Dermis microvascular lymphatic vessel endothelial cell (primary cell): Measurements from ENCODE around the gene VSIR. TPM values are rescaled to one million over a fixed set of nuclear protein-coding genes. Genes with fewer than 3 reads are reported as not detected.
A peak's percentile ranks its signal among the peaks of the same experiment; 100 is the strongest.

Source experiments
- DNase-seq, 2 donors: peaks; one replicate each; pipeline versions ENCODE4 v3.0.0 to v3.0.0-alpha.2; 2010; ENCODE audit warnings: low read depth in 2 of 2
- total RNA-seq: library from RNA; depleted of rRNA; stranded (reverse); fragments of >200 nt; gene quantifications from 2 replicates; pipeline ENCODE4 v1.2.1, GENCODE V29; 2014

The VSIR gene
- 12.2 and 14.2 TPM in 2 replicates for total RNA-seq

GRCh38 chr10:71773221-71773971 is at the start of gene VSIR:
Gene VSIR, minus strand, starts transcription at chr10:71773520. Its CDS starts 81 bp downstream, at chr10:71773439.
- DNase-seq, result peak; percentile 56 to 80

DNA sequence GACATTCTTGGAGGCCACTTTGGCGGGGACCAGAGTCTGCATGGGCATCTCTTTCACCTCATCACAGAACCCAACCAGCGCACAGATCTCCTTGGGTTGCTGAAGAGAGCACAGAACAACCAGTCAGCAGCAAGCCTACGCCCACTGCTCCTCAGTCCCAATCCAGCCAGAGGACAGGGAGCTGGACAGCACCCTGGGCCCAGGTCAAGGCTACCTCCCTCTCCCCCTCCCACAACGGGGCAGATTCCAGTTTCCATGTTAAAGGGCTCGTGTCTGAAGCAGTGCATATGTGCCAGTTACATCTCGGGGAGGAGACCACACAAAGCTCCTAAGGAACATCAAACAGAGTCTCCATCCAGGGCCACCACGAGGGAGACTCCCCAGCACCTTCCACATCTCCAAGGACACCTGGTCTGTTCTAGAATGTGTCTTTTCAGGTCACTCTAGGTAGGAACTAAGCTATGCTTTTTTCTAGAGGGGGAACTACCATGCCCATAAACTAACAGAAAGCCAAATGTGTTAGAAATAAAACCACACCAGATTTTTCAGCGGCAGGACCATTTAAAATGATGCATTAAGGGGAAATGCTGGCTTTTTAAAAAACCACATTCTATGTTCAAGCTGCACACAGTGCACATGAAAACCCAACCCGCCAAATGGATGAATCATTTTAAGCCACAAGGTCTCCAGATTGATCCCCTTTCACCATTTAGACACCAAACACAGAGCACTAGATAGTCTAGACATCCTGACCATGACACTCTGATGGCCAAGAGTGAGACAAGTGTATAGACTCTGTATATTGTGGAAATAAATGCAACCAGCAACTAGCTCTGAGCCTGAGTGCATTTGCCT is 48.8 kb upstream of the VSIR start:
- DNase-seq, result no peak

DNA sequence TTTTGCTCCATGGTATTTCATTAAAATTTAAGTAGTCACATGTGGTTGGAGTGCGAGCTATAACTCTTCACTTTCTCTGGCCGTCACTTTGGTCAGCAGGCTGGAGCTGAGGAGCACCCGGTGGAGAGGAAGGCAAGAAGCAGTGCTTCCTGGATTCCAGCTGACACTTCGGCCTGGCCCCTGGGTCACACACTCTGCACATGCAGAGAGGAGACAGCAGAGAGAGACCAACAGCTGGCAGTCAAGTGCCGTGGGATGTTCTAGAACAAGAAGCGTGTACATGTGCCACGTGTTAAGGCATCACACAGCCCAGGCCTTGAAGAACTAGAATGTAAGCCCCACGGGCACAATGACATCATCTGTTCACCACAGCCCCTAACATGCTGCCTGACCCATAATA is 47.6 kb upstream of the VSIR start:
- DNase-seq, result no peak

DNA sequence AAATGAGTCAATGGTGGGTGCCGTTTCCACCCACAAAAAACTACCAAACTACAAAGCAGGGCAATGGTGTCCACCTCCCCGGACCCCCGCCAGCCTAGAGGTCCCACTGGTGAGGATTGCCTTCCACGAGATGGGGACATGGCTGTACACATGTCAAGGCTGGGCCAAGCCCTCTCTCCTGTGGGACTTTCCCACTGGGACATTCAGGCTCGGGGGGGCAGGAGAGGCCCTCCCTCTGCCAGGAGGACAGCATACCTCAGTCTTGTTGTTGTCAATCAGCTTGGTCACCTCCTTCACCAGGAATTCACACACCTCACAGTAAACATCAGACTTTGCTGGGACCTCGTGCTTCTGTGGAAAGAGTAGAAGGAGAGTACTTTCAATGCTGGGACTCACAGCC is 46.7 kb upstream of the VSIR start:
- no peak for DNase-seq

GRCh38 chr10:71819441-71819861 is 46.1 kb upstream of the VSIR start:
- no peak for DNase-seq

DNA sequence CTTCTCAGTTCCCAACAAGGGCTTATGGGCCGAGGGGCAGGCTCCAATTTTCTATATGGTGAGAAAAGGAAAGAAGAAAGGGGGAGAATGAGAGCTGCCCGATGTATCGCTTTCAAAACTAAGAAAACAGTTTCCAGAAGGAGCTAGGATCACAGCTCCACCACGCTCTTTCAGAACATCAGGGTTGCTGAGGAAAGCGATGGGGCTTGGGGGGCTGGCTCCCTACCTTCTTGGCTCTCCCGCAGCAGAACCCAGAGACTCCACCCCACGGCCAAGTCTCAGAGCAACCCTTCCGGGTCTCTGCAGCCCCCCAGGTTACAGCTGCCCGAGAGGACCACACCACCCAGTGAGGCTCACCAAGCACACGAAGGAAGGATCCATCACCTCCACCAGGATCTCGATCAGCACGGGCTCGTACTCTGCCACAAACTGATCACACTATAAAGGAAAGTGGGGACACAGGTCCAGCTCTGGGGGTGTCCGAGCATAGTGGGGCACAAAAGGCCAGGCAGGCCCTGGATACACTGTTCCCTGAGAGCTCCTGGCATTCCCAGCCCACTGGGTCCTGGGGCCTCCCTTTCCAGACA is 45.4 kb upstream of the VSIR start:
- DNase-seq, result no peak

- DNase-seq, result no peak
These were observed 44.7 kb upstream of the VSIR start for GRCh38 chr10:71817831-71818655.

DNA sequence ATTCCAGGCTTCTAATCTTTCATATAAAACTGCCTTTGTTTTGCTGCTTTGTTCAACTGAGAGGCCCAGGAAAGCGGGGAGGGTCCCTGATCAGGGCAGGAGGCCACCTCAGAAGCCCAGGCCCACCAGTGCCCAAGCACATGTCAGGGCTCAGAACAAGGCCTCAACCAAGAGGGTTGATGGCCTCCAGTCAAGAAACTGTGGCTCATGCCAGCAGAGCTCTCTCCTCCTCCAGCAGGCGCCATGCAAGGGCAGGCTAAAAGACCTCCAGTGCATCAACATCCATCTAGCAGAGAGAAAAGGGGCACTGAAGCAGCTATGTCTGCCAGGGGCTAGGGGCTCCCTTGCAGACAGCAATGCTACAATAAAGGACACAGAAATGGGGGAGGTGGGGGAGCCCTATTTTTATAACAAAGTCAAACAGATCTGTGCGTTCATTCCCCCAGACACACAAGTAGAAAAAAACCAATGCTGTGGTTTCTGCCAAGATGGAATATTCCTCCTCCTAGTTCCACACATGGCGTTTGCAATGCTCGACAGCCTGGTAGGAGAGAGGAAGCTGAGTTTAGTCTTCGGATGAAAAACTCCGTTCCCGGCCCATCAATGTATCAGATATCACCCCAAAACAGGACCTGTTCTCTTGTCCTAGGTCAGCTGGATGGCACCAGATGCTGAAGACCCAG is 43.8 kb upstream of the VSIR start:
- no peak for DNase-seq

GRCh38 chr10:71816421-71816851 is 43.1 kb upstream of the VSIR start:
- DNase-seq, result no peak

DNA sequence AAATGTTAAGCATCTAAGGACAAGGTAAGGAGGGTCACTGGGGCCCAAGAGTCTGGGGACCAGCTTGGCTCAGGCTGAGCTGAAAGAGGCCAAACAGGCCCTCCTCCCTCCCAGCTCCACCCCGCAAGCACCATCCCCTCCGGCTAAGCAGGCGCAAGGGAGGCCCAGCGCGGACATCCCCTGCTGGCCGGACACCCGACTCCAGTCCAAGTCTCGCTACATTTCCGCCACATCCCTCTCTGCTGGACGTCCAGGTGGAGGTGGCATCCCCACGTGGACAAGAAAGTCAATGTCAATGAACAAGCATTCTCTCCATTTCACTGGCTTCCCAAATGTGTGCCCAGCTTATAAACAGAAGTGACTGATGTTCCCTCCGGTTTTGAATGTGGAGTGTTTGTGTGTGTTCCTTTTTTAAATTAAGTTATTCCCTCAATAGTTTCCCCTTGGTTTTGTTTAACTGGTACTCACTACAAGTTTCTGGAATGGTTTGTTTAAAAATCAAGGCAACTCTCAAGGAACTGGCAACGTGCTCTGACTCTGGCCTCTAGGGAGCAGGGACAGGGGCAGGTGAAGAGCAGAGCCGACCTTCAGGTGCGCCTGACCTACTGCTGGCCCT is 42.3 kb upstream of the VSIR start:
- no peak for DNase-seq

DNA sequence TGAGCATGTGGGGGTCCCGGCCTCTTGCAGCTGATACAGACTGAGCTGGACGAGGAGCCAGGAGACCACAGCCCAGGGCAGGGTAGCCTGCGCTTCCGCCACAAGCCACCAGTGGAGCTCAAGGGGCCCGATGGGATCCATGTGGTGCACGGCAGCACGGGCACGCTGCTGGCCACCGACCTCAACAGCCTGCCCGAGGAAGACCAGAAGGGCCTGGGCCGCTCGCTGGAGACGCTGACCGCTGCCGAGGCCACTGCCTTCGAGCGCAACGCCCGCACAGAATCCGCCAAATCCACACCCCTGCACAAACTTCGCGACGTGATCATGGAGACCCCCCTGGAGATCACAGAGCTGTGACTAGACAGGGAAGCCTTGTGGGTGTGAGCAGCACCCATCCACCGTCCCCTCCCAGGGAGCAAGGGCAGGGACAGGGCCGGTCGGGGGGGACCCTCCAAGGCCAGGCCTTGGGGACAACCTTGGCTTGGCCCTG is 41.6 kb upstream of the VSIR start:
- DNase-seq, result no peak

DNA sequence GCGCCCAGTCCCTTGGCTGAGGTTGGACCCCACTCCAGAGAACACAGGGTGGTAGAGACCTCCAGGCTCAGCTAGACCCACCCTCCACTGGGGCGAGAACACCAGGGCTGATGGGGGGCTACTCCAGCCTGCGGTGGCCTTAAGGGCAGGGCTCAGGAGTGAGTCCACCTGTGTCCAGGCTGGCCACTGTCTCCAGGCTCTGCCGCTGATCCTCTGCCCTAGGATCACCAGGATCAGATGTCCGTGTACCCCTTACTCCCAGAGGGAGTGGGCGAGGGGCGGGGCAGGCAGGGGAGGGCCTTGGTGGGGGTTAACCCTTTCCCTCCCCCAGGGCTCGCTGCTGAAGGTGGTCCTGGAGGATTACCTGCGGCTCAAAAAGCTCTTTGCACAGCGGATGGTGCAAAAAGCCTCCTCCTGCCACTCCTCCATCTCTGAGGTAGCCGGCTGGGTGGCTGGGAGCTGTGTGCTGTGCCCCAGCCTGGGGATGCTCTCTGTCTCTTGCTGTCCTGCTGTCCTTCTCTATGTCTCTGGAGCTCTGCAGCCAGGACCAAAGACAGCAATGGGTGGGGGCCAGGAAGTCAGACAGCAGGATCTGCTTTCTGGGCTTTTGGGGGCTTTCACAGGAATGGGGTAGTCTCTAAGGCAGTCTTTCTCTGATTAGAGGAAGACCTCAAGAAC is 39.7 kb upstream of the VSIR start:
- no peak for DNase-seq

GRCh38 chr10:71812016-71812912 is 38.9 kb upstream of the VSIR start:
- peak in 1 of 2 donors; percentile 61 for DNase-seq

DNA sequence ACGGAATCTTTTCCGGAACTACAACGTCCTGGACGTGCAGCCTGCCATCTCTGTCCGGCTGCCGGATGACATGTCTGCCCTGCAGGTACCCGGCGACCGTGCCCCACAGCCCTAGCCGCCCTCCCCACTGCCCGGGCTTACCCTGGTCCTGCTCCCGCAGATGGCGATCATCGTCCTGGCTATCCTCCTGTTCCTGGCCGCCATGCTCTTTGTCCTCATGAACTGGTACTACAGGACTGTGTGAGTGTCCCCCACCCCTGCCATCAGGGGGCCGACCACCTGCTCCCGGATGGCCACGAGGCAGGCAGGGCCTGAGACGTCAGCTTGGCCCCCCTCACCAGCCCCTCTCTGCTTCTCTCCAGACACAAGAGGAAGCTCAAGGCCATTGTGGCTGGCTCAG is 38.0 kb upstream of the VSIR start:
- DNase-seq, result no peak

DNA sequence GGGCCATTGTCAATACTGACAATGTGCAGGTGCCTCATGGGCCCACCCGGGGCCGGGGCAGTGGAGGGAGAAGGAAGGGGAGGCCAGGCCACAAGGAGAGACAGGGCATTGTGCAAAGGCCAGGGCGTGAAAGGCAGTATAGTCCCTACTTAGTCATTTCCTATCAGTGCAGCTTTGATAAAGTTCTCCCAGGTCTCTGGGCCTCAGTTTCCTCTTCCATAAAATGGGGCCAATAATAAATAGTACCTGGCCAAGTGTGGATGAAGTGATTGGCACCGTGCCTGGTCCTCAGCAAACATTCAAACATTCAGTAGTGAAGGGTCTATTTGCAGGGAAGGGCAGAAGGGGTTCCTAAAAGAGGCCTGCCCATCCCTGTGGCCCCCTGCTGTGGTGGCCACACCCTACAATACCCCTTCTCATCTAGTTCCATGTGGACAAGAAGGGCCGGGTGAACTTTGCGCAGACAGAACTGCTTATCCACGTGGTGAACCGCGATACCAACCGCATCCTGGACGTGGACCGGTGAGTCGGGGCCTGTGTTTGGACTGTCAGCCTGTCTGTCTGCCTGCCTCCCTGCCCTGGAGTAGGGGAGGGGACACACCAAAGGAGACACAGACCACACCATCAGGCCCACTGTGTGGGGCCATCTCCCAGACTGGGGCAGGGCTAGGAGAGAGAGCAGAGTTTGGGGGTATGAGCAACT is 36.9 kb upstream of the VSIR start:
- no peak for DNase-seq

DNA sequence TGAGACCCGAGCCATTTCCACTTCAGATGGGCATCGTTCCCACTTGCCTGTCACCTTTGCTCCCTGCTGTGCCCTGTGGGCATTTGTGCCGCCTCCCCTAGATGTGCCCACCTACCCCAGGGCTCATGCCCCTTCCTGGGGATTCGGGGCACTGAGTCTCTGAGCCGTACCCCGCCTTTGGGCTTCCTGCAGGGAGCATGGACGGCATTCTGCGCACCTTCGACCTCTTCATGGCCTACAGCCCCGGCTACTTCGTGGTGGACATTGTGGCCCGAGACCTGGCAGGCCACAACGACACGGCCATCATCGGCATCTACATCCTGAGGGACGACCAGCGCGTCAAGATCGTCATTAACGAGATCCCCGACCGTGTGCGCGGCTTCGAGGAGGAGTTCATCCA is 36.3 kb upstream of the VSIR start:
- DNase-seq, result no peak

GRCh38 chr10:71807557-71808510 is 34.5 kb upstream of the VSIR start:
- no peak for DNase-seq
